HG03469 (cell line): ENCODE results near the gene COTL1.

Source experiments
- ATAC-seq: cut with Tn5 transposase; IDR thresholded peaks from one replicate; pipeline ENCODE4 v1.9.1; 2021; ENCODE audit warnings: mild to moderate bottlenecking, moderate library complexity, moderate number of reproducible peaks; ENCODE audit not compliant: unreplicated experiment

Gene COTL1

GRCh38 chr16:84614968-84615813 is 2.7 kb downstream of the COTL1 start:
- no peak for ATAC-seq

- no peak for ATAC-seq
Observed at GRCh38 chr16:84614623-84614967, 3.3 kb downstream of the COTL1 start.

GRCh38 chr16:84614073-84614459 is 3.8 kb downstream of the COTL1 start:
- ATAC-seq = no peak

- no peak for ATAC-seq
Observed at GRCh38 chr16:84613408-84614072, 4.3 kb downstream of the COTL1 start.

- ATAC-seq = no peak
Observed at GRCh38 chr16:84612686-84613085, 5.2 kb downstream of the COTL1 start.

GRCh38 chr16:84611041-84611440 is 6.8 kb downstream of the COTL1 start:
- no peak for ATAC-seq

- no peak for ATAC-seq
Observed at GRCh38 chr16:84610376-84610775, 7.5 kb downstream of the COTL1 start.

- ATAC-seq = no peak
Observed at GRCh38 chr16:84609563-84610177, 8.2 kb downstream of the COTL1 start.

- ATAC-seq = no peak
Observed at GRCh38 chr16:84608282-84608681, 9.6 kb downstream of the COTL1 start.

GRCh38 chr16:84607694-84608093 is 10.2 kb downstream of the COTL1 start:
- peak; percentile 39 for ATAC-seq

- no peak for ATAC-seq
Observed at GRCh38 chr16:84607061-84607460, 10.8 kb downstream of the COTL1 start.

GRCh38 chr16:84606081-84606875 is 11.6 kb downstream of the COTL1 start:
- ATAC-seq = no peak

- ATAC-seq = no peak
Observed at GRCh38 chr16:84605339-84605848, 12.5 kb downstream of the COTL1 start.

- ATAC-seq = no peak
Observed at GRCh38 chr16:84604477-84605013, 13.3 kb downstream of the COTL1 start.

GRCh38 chr16:84603940-84604339 is 13.9 kb downstream of the COTL1 start:
- ATAC-seq = no peak

GRCh38 chr16:84603140-84603816 is 14.6 kb downstream of the COTL1 start:
- ATAC-seq = no peak

- peak; percentile 61 for ATAC-seq
Observed at GRCh38 chr16:84600343-84601229, 17.3 kb downstream of the COTL1 start.

GRCh38 chr16:84599521-84600202 is 18.2 kb downstream of the COTL1 start:
- no peak for ATAC-seq

- no peak for ATAC-seq
Observed at GRCh38 chr16:84598360-84598759, 19.5 kb downstream of the COTL1 start.
